H1 (cell line): ENCODE results near the gene NABP2. TPM values are rescaled to one million over a fixed set of nuclear protein-coding genes. Genes with fewer than 3 reads are reported as not detected.
A peak's percentile ranks its signal among the peaks of the same experiment; 100 is the strongest.

ENCODE experiments used
- HDAC2 ChIP-seq, 2 experiments: fragments of 300-600 bp in 1 of 2; sonication (generic) in 1 of 2; IDR thresholded peaks; 2 replicates each; pipeline ENCODE4 v1.6.1; 2011 to 2012; ENCODE audit warnings: low read depth in 2 of 2, low read length in 2 of 2, mild to moderate bottlenecking in 2 of 2, moderate library complexity in 2 of 2, borderline replicate concordance in 1 of 2, inconsistent platforms in 1 of 2
- polyA plus RNA-seq, 7 experiments: library from polyadenylated mRNA; depleted of rRNA in 3 of 7; stranded (reverse) in 5 of 7; unstranded in 2 of 7; fragments of >200 nt in 5 of 7; fragments of 200-250 nt in 2 of 7; gene quantifications; 1 replicate in 5 of 7; 2 replicates in 1 of 7; 4 replicates in 1 of 7; pipeline versions ENCODE4 v1.2.1 to v1.2.3, GENCODE V29; 2011 to 2013; ENCODE audit warnings: missing spikeins in 2 of 7, mixed read lengths in 2 of 7
- total RNA-seq: library from RNA; stranded (reverse); fragmentation: NEBNext Ultra II Directional; extraction: Animal tissue kit (Norgen Biotek cat#: 25700); gene quantifications from 2 replicates; pipeline ENCODE4 v1.2.1, GENCODE V29; 2021

Gene NABP2
- total and polyA plus RNA-seq, 2 of the 8 experiments (the other 6 are each of a cell fraction or from before 2014, with no cell fraction given), result 58.1 to 67.5 TPM

- peak in 1 of 2 experiments; percentile 40; a peak in 1 of 4 replicates for TF ChIP-seq HDAC2 (IDR thresholded peaks at IDR 0.05; ENCODE audit: borderline replicate concordance in 1 of 2, low read depth in 2 of 2, low read length in 2 of 2)
Observed at GRCh38 chr12:56257491-56258067, 33.4 kb downstream of the NABP2 start (continued).
